Neural cell (in vitro differentiated cells): ENCODE measurements around the gene FHOD3. TPM values are rescaled to one million over a fixed set of nuclear protein-coding genes. Genes with fewer than 3 reads are reported as not detected.

Source experiments
- H2AFZ ChIP-seq: fragments of 200-600, 300-800 bp; sonication (generic), shearing (Covaris generic); 2 replicates; pipeline ENCODE4 v1.6.0; 2014; ENCODE audit warnings: low read depth, mild to moderate bottlenecking, antibody characterized with exemption, low read length, moderate library complexity
- H3F3A ChIP-seq: fragments of 200-600 bp; shearing (Covaris generic); 2 replicates; pipeline ENCODE4 v1.6.1; 2016; ENCODE audit warnings: mild to moderate bottlenecking, moderate library complexity, mixed read lengths, antibody characterized with exemption, low read length; ENCODE audit not compliant: insufficient read depth, poor library complexity, severe bottlenecking
- H3K27ac ChIP-seq: fragments of 200-600, 300-800 bp; sonication (generic), shearing (Covaris generic); 2 replicates; pipeline ENCODE4 v1.5.1; 2014; ENCODE audit warnings: mild to moderate bottlenecking, low read length, moderate library complexity
- H3K27me3 ChIP-seq: fragments of 300-800, 200-600 bp; sonication (generic), shearing (Covaris generic); 2 replicates; pipeline ENCODE4 v1.6.0; 2014; ENCODE audit warnings: mild to moderate bottlenecking, low read depth, low read length, moderate library complexity; ENCODE audit not compliant: insufficient read depth
- H3K36me3 ChIP-seq: fragments of 300-800, 200-600 bp; sonication (generic), shearing (Covaris generic); 2 replicates; pipeline ENCODE4 v1.5.1; 2014; ENCODE audit warnings: mild to moderate bottlenecking, antibody characterized with exemption, low read length, moderate library complexity; ENCODE audit not compliant: insufficient read depth
- H3K4me2 ChIP-seq: fragments of 300-800, 200-600 bp; sonication (generic), shearing (Covaris generic); 2 replicates; pipeline ENCODE4 v1.6.0; 2014; ENCODE audit warnings: mild to moderate bottlenecking, low read length
- H3K4me3 ChIP-seq: fragments of 300-800, 200-600 bp; sonication (generic), shearing (Covaris generic); 2 replicates; pipeline ENCODE4 v1.5.1; 2014; ENCODE audit warnings: mild to moderate bottlenecking, low read length, moderate library complexity
- H3K79me2 ChIP-seq: fragments of 200-600 bp; shearing (Covaris generic); replicated peaks from 2 replicates; pipeline ENCODE4 v1.6.0; 2014; ENCODE audit warnings: mild to moderate bottlenecking, low read length, moderate library complexity; ENCODE audit not compliant: insufficient read depth
- H3K9ac ChIP-seq: fragments of 300-800, 200-600 bp; sonication (generic), shearing (Covaris generic); 2 replicates; pipeline ENCODE4 v1.6.1; 2016; ENCODE audit warnings: mild to moderate bottlenecking, low read length, mixed read lengths
- H3K9me2 ChIP-seq: fragments of 200-600 bp; shearing (Covaris generic); 2 replicates; pipeline ENCODE4 v1.6.1; 2016; ENCODE audit warnings: mild to moderate bottlenecking, low read length, mixed read lengths; ENCODE audit not compliant: insufficient read depth
- H3K9me3 ChIP-seq: fragments of 200-600, 300-800 bp; sonication (generic), shearing (Covaris generic); 2 replicates; pipeline ENCODE4 v1.6.1; 2016; ENCODE audit warnings: mild to moderate bottlenecking, mixed run types, low read length, moderate library complexity, mixed read lengths
- H4K20me1 ChIP-seq: fragments of 200-600 bp; shearing (Covaris generic); 2 replicates; pipeline ENCODE4 v1.6.1; 2016; ENCODE audit warnings: mild to moderate bottlenecking, mixed run types; ENCODE audit not compliant: insufficient read depth
- CTCF ChIP-seq: fragments of 450-650 bp; IDR thresholded peaks from 2 replicates; pipeline ENCODE4 v1.5.1; 2014; ENCODE audit warnings: antibody characterized with exemption, mild to moderate bottlenecking, moderate library complexity; ENCODE audit not compliant: poor library complexity, severe bottlenecking
- EP300 ChIP-seq: fragments of 450-650 bp; conservative IDR thresholded peaks from 2 replicates; pipeline ENCODE4 v1.6.1; 2014; ENCODE audit warnings: antibody characterized with exemption, mild to moderate bottlenecking, moderate library complexity; ENCODE audit not compliant: poor library complexity, severe bottlenecking
- MXI1 ChIP-seq: fragments of 450-650 bp; conservative IDR thresholded peaks from 2 replicates; pipeline ENCODE4 v1.6.1; 2014; ENCODE audit warnings: antibody characterized with exemption, mild to moderate bottlenecking; ENCODE audit not compliant: poor library complexity, severe bottlenecking
- POLR2AphosphoS5 ChIP-seq: IDR thresholded peaks from 2 replicates; pipeline ENCODE4 v1.6.1; 2012
- RAD21 ChIP-seq: fragments of 450-650 bp; conservative IDR thresholded peaks from 2 replicates; pipeline ENCODE4 v1.6.1; 2014; ENCODE audit warnings: antibody characterized with exemption, mild to moderate bottlenecking, moderate library complexity
- REST ChIP-seq: IDR thresholded peaks from 2 replicates; pipeline ENCODE4 v1.6.1; 2012; ENCODE audit warnings: borderline replicate concordance
- SMC3 ChIP-seq: fragments of 450-650 bp; conservative IDR thresholded peaks from 2 replicates; pipeline ENCODE4 v1.6.1; 2014; ENCODE audit warnings: antibody characterized with exemption, mild to moderate bottlenecking, moderate library complexity; ENCODE audit not compliant: poor library complexity
- TAF1 ChIP-seq: IDR thresholded peaks from 2 replicates; pipeline ENCODE4 v1.6.1; 2012; ENCODE audit warnings: low read depth
- polyA plus RNA-seq: library from polyadenylated mRNA; depleted of rRNA; stranded (reverse); fragments of >200 nt; gene quantifications from 2 replicates; pipeline ENCODE4 v1.2.3, GENCODE V29; 2014

The FHOD3 gene
- polyA plus RNA-seq, 1 donor from 2014 or later, result 19.4 TPM

- Histone ChIP-seq H4K20me1 (no peaks in the 10 kb centered on the region), H3F3A (no peaks in the 10 kb centered on the region), H3K27ac (no peak overlapping the region), H2AFZ (no peak overlapping the region), H3K27me3 (no peaks in the 10 kb centered on the region), H3K36me3 (no peaks in the 10 kb centered on the region), H3K79me2 (no peaks in the 10 kb centered on the region), H3K9ac (no peak overlapping the region), H3K9me2 (no peaks in the 10 kb centered on the region), H3K4me3 (no peak overlapping the region), H3K4me2 (no peak overlapping the region), H3K9me3 (no peaks in the 10 kb centered on the region)
- TF ChIP-seq REST (no peak), EP300 (no peak), TAF1 (no peak), CTCF (no peak), MXI1 (no peak)
Observed at GRCh38 chr18:36533446-36534153, 236.1 kb downstream of the FHOD3 start.

DNA sequence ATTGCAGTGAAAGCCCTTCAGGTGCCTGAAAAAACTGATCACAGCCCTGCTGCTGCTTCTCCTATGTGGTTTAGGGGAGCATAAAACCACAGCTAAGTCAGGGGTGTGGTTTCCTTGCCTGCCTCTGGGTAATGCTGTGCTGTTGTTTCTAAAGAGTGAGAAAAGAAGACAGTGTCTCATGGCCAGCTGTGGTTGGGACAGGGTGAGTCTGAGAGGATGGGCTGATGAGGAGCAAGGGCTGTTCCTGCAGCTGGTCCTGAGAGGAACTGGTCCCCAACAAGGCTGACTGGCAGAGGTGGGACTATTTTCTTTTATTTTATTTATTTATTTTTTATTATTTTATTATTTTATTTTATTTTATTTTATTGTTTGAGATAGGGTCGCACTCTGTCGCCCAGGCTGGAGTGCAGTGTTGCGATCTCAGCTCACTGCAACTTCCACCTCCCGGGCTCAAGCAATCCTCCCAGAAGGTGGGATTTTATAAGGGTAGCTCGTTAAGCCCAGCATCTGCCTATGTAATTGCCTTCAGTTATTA lies 236.7 kb downstream of the FHOD3 start:
- no peak for TF ChIP-seq RAD21
- TF ChIP-seq POLR2AphosphoS5, result no peak
- no peak for TF ChIP-seq SMC3
- TF ChIP-seq REST, result no peak
- TF ChIP-seq CTCF, result no peak
- no peak for TF ChIP-seq EP300
- no peak for TF ChIP-seq MXI1
- H3K9me3 ChIP-seq, result no peaks in the 10 kb centered on the region

More for the DNA sequence above, 236.7 kb downstream of the FHOD3 start:
- no peak overlapping the region for H3K9ac ChIP-seq
- no peaks in the 10 kb centered on the region for H4K20me1 ChIP-seq
- H2AFZ ChIP-seq, result no peak overlapping the region
- no peak overlapping the region for H3K4me3 ChIP-seq
- no peaks in the 10 kb centered on the region for H3K79me2 ChIP-seq
- no peaks in the 10 kb centered on the region for H3K9me2 ChIP-seq
- no peak overlapping the region for H3K27ac ChIP-seq
- no peaks in the 10 kb centered on the region for H3K36me3 ChIP-seq
- H3K27me3 ChIP-seq, result no peaks in the 10 kb centered on the region
- no peak overlapping the region for H3K4me2 ChIP-seq
- H3F3A ChIP-seq, result no peaks in the 10 kb centered on the region
